ENCODE data around the gene ZFYVE19.

ZFYVE19 gene

GRCh38 chr15:40807028-40807887 is at the start of gene ZFYVE19, which contains the start of gene DNAJC17:
TSS of gene ZFYVE19 (plus strand) at chr15:40807089. CDS start at chr15:40807590, 501 bp downstream.
TSS of gene DNAJC17 (minus strand) at chr15:40807473. CDS start at chr15:40807446, 27 bp downstream.
- H3K27ac ChIP-seq (ENCODE audit: low read length): no peak within 1 kb of the TSS
- H3K9me3 ChIP-seq (ENCODE audit: control insufficient read depth, low read depth, low read length): no peaks in the 10 kb centered on the region
- H3K36me3 ChIP-seq (ENCODE audit: control insufficient read depth, low read depth, low read length): peaks cover 2% of the 10 kb centered on the region
- H3K27me3 ChIP-seq (ENCODE audit: control insufficient read depth, insufficient read depth, low read length): no peaks in the 10 kb centered on the region
- H3K4me1 ChIP-seq (ENCODE audit: control insufficient read depth, low read depth, low read length): peaks cover 4% of the 10 kb centered on the region
- peak within 1 kb of the TSS; percentile 93 for H3K4me3 ChIP-seq (ENCODE audit: low read length)
- peak within 1 kb of the TSS; percentile 71 for H3K9ac ChIP-seq (ENCODE audit: low read length)

- no peak overlapping the region for H3K9ac ChIP-seq (ENCODE audit: low read length)
- no peaks in the 10 kb centered on the region for H3K36me3 ChIP-seq (ENCODE audit: control insufficient read depth, low read depth, low read length)
- H3K9me3 ChIP-seq (ENCODE audit: control insufficient read depth, low read depth, low read length): no peaks in the 10 kb centered on the region
- H3K4me3 ChIP-seq (ENCODE audit: low read length): no peak overlapping the region
- no peak overlapping the region for H3K27ac ChIP-seq (ENCODE audit: low read length)
- H3K4me1 ChIP-seq (ENCODE audit: control insufficient read depth, low read depth, low read length): peaks cover 9% of the 10 kb centered on the region
- peaks cover 19% of the 10 kb centered on the region for H3K27me3 ChIP-seq (ENCODE audit: control insufficient read depth, insufficient read depth, low read length)
Observed at GRCh38 chr15:40759961-40760360, 46.9 kb upstream of the ZFYVE19 start.

- H3K27ac ChIP-seq (ENCODE audit: low read length): no peak overlapping the region
- no peaks in the 10 kb centered on the region for H3K36me3 ChIP-seq (ENCODE audit: control insufficient read depth, low read depth, low read length)
- peak overlapping the region; percentile 66 for H3K9ac ChIP-seq (ENCODE audit: low read length)
- no peaks in the 10 kb centered on the region for H3K9me3 ChIP-seq (ENCODE audit: control insufficient read depth, low read depth, low read length)
- peaks cover 13% of the 10 kb centered on the region for H3K4me1 ChIP-seq (ENCODE audit: control insufficient read depth, low read depth, low read length)
- peak overlapping the region; percentile 74 for H3K4me3 ChIP-seq (ENCODE audit: low read length)
- peaks cover 19% of the 10 kb centered on the region for H3K27me3 ChIP-seq (ENCODE audit: control insufficient read depth, insufficient read depth, low read length)
Observed at GRCh38 chr15:40762919-40763800, 43.7 kb upstream of the ZFYVE19 start.

GRCh38 chr15:40763801-40764628 is 42.9 kb upstream of the ZFYVE19 start, which contains the start of gene GCHFR:
TSS of gene GCHFR (plus strand) at chr15:40764068. CDS start at chr15:40764181, 113 bp downstream.
- no peaks in the 10 kb centered on the region for H3K36me3 ChIP-seq (ENCODE audit: control insufficient read depth, low read depth, low read length)
- peaks cover 13% of the 10 kb centered on the region for H3K4me1 ChIP-seq (ENCODE audit: control insufficient read depth, low read depth, low read length)
- H3K9me3 ChIP-seq (ENCODE audit: control insufficient read depth, low read depth, low read length): no peaks in the 10 kb centered on the region
- peak within 1 kb of the TSS; percentile 74 for H3K4me3 ChIP-seq (ENCODE audit: low read length)
- peak within 1 kb of the TSS; percentile 66 for H3K9ac ChIP-seq (ENCODE audit: low read length)
- no peak within 1 kb of the TSS for H3K27ac ChIP-seq (ENCODE audit: low read length)
- H3K27me3 ChIP-seq (ENCODE audit: control insufficient read depth, insufficient read depth, low read length): peaks cover 19% of the 10 kb centered on the region

GRCh38 chr15:40764629-40765103 is 42.2 kb upstream of the ZFYVE19 start:
- Histone ChIP-seq H3K36me3 (ENCODE audit: control insufficient read depth, low read depth, low read length) (no peaks in the 10 kb centered on the region), H3K4me3 (ENCODE audit: low read length) (peak overlapping the region; percentile 74), H3K27ac (ENCODE audit: low read length) (no peak overlapping the region), H3K4me1 (ENCODE audit: control insufficient read depth, low read depth, low read length) (peaks cover 13% of the 10 kb centered on the region), H3K9ac (ENCODE audit: low read length) (peak overlapping the region; percentile 66), H3K9me3 (ENCODE audit: control insufficient read depth, low read depth, low read length) (no peaks in the 10 kb centered on the region), H3K27me3 (ENCODE audit: control insufficient read depth, insufficient read depth, low read length) (peaks cover 19% of the 10 kb centered on the region)

GRCh38 chr15:40766194-40766815 is 40.6 kb upstream of the ZFYVE19 start:
- no peak overlapping the region for H3K9ac ChIP-seq (ENCODE audit: low read length)
- peaks cover 13% of the 10 kb centered on the region for H3K4me1 ChIP-seq (ENCODE audit: control insufficient read depth, low read depth, low read length)
- H3K36me3 ChIP-seq (ENCODE audit: control insufficient read depth, low read depth, low read length): no peaks in the 10 kb centered on the region
- H3K4me3 ChIP-seq (ENCODE audit: low read length): no peak overlapping the region
- peaks cover 19% of the 10 kb centered on the region for H3K27me3 ChIP-seq (ENCODE audit: control insufficient read depth, insufficient read depth, low read length)
- no peaks in the 10 kb centered on the region for H3K9me3 ChIP-seq (ENCODE audit: control insufficient read depth, low read depth, low read length)
- no peak overlapping the region for H3K27ac ChIP-seq (ENCODE audit: low read length)

- peaks cover 19% of the 10 kb centered on the region for H3K27me3 ChIP-seq (ENCODE audit: control insufficient read depth, insufficient read depth, low read length)
- no peak overlapping the region for H3K4me3 ChIP-seq (ENCODE audit: low read length)
- H3K27ac ChIP-seq (ENCODE audit: low read length): no peak overlapping the region
- no peaks in the 10 kb centered on the region for H3K9me3 ChIP-seq (ENCODE audit: control insufficient read depth, low read depth, low read length)
- H3K4me1 ChIP-seq (ENCODE audit: control insufficient read depth, low read depth, low read length): peaks cover 13% of the 10 kb centered on the region
- no peak overlapping the region for H3K9ac ChIP-seq (ENCODE audit: low read length)
- no peaks in the 10 kb centered on the region for H3K36me3 ChIP-seq (ENCODE audit: control insufficient read depth, low read depth, low read length)
Observed at GRCh38 chr15:40766906-40767837, 39.7 kb upstream of the ZFYVE19 start.

GRCh38 chr15:40767838-40768500 is 38.9 kb upstream of the ZFYVE19 start:
- no peak overlapping the region for H3K27ac ChIP-seq (ENCODE audit: low read length)

GRCh38 chr15:40768521-40769273 is 38.2 kb upstream of the ZFYVE19 start:
- H3K4me1 ChIP-seq (ENCODE audit: control insufficient read depth, low read depth, low read length): peaks cover 10% of the 10 kb centered on the region
- peaks cover 3% of the 10 kb centered on the region for H3K36me3 ChIP-seq (ENCODE audit: control insufficient read depth, low read depth, low read length)
- peaks cover 7% of the 10 kb centered on the region for H3K27me3 ChIP-seq (ENCODE audit: control insufficient read depth, insufficient read depth, low read length)
- no peak overlapping the region for H3K9ac ChIP-seq (ENCODE audit: low read length)
- no peak overlapping the region for H3K4me3 ChIP-seq (ENCODE audit: low read length)
- no peaks in the 10 kb centered on the region for H3K9me3 ChIP-seq (ENCODE audit: control insufficient read depth, low read depth, low read length)
- no peak overlapping the region for H3K27ac ChIP-seq (ENCODE audit: low read length)

More at GRCh38 chr15:40767838-40768500, 38.9 kb upstream of the ZFYVE19 start:
- H3K9ac ChIP-seq (ENCODE audit: low read length): no peak overlapping the region
- no peak overlapping the region for H3K4me3 ChIP-seq (ENCODE audit: low read length)
- no peaks in the 10 kb centered on the region for H3K9me3 ChIP-seq (ENCODE audit: control insufficient read depth, low read depth, low read length)
- H3K36me3 ChIP-seq (ENCODE audit: control insufficient read depth, low read depth, low read length): no peaks in the 10 kb centered on the region
- H3K4me1 ChIP-seq (ENCODE audit: control insufficient read depth, low read depth, low read length): peaks cover 13% of the 10 kb centered on the region
- H3K27me3 ChIP-seq (ENCODE audit: control insufficient read depth, insufficient read depth, low read length): peaks cover 14% of the 10 kb centered on the region

Measured in iPS-18a (cell line).